Activated T-cell treated with anti-CD3 and anti-CD28 coated beads for 24 hours (primary cell): ENCODE data around the gene LARGE1.

ENCODE experiments used
- DNase-seq: peaks from one replicate; pipeline ENCODE4 v3.0.0-alpha.2; 2020; ENCODE audit warnings: low read depth

LARGE1 gene

DNA sequence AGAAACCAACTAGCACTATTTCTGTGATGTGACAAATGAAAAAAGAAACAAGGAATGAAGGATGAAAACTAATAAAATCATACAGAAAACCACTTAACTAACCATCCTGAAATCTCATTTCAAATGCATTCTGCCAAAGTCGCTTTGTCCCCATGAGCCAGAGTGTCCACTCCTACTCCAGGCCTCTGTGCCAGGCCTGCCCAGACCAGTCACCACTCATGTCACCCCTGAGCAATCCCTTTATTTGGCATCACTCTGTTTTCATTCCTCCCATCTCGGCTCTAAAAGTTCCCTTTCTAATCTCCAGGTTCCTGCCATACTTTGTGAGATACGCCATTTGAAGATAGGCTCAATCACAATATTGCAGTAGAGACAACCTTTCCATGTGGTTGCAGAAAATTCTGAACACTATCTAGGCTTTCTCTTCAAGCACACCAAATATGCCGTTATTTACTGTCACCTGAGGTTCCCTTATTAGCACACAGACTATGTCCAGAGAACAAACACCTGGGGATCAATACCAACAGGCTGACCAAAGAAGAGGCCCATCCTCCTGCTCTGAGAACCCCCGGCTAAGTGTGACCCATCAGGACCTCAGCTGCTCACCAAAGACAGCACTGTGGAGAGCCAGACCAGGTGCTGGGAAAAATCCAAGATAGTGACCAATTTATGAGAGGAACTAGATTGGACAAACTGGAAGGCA, 202.4 kb downstream of the LARGE1 start:
- no peak for DNase-seq

DNA sequence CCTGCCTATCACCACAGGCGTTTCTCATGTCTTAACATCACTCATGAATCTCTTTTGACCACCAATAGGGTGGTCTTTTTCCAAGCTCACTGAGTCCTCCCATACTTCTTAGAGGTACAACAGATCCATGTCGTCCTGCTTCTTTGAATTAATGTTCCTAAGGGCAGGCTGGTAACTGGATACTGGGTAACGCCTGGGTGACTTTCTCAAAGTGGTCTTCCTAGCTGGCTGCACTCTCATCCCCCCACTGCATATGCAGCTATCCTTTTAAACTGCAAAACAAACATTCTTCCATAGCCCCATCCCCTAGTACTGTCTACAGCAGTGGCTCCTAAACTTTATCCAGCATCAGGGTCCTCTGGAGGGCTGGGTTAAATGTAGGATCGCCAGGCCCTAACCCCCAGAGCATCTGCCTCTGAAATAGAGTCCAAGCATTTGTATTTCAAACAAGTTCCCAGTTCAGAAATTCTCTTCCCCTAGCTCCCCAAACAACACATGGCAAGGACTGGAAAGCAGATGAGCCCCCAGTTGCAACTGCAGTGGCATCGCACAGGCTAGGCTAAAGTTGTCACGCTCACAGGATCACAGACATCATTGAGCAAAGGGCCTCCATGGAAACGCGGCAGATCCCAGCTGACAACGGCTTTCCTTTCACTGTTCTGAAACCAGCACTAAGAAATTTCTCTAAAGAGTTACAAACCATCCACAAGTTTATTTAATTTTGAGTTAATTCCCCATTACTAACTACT, 204.9 kb downstream of the LARGE1 start:
- no peak for DNase-seq

DNA sequence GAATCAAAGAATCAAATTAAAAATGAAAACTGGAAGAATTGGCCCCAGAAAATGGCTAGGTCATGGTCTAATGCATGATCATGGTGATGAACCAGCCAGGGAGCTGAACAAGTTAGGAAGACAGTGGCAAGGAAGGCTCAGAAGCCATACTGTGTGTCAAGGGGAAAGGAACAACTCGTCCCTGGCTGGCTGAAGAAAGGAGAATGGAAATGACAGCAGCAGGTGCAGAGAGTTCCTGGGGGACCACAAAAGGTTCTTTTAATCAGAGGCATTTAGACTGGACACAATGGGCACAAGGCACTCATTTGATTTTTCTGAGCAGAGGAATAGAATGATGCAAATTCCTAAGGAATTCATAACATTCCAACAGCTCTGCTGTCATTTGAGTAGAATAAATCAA, 209.9 kb downstream of the LARGE1 start:
- DNase-seq = no peak

DNA sequence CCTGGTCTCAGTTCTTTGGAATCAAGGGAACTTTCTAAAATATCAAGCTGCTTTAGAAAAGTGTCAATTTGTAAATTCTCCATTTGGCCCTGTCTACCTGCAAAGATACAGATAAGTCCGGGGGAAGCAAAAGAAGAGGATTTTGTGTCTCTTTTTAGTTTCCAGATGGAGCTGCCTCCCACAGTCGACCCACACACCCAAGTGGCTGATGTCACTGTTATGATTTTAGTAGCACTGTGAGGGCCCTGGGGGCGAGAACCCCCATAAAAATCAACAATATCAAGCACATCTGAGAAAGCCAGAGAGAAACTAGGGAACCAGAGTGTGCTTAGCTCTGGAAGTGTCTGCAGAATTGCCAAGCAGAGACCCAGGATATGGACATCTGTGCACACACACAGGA, 212.7 kb downstream of the LARGE1 start:
- no peak for DNase-seq

DNA sequence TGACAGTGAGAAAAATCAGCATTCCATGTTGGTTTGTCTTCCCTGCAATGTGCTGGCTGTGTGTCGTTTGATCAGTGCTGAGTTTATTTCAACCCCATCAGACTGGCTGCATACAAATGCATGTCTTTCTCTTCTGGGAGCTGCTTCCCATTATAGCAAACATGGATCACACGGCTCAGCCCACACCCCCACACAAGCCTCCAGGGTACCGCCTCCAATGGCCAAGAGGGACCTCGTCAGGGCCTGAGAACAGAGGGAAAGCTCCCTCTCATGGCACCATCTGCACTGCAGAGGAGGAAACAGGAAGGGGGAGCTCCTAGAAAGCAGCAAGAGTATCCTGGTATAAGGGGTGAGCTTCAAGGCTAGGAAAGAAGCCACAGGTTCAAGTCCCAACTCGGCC, 214.2 kb downstream of the LARGE1 start:
- DNase-seq = no peak

DNA sequence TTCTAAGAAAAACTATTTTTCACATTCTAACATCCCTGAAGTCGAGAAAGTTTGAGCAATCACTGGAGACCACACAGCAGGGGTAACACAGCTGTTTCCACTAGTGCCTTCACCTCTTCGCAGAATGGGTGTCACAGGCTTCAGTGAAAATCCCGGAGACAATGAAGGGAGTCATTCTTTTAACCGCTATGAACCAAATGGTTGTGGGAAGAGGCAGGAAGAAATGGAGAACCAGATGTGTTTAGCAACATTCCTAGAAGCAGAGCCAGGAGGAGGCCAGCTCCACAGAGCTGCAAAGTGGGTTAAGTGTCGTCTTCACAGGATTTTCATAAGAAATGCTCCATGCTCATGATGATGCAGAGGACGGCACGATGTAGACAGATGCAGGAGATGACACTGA, 221.1 kb downstream of the LARGE1 start:
- no peak for DNase-seq

DNA sequence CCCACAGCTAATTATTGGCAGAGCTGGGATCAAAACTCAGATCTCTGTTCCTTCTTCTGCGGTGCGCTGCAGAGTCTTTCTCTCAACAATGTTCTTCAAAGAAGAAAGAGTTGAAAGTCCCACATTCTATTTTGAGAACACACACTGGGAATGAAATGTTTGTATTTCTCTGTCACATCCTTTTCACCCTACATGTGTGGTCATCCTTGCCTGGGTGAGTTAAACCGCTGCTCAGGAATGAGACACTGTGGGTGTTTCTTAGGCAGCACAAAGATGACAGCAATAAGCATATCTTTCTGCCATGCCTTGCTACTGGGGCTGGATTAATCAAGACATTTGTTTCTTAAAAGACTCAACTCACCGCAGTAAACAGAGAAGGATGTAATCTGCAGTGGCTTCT, 222.6 kb downstream of the LARGE1 start:
- DNase-seq = no peak

DNA sequence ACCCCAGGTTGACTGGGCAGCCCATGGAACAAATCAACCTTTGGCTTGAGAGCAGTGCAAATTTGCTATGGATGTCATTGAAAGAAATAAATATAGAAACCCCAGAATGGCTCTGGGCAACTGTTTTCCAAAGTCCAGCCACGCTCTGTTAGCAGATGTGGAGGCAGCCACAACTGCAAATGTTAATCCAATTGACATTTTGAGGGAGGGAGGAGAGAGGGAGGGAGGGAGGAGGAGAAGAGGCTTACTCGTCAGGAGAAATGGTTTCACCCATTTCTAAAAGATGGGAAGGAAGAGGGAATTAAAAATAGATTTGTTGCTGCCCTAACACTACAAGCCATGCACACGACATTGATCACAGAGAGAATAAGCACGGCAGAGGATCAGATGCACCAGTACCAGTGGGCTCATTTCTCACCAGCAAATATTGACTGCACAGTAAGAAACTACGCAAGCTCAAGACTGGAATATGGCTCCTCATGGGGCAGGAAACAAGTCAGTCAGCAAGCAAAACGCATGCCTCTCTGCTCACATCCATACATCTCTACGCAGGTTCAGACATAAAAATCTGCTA, 229.1 kb downstream of the LARGE1 start:
- DNase-seq = no peak

DNA sequence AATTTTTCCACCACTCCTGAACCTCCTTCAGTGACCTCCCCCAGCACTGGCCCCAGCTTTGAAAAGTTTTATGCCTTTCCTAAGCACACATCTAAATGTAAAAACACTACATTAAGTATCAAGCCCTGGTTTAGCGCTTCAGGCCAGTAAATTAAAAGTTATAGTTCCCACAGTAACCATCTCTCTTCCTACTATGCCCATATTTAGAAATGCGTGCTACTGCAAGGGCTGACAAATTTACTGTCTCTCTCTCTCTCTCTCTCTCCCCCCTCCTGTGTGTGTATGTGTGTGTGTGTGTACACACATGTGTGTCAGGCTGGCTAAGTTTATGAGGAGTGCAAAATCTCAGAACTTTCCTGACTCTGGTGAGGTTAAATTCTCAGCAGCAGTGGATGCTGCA, 231.4 kb downstream of the LARGE1 start:
- DNase-seq = no peak

DNA sequence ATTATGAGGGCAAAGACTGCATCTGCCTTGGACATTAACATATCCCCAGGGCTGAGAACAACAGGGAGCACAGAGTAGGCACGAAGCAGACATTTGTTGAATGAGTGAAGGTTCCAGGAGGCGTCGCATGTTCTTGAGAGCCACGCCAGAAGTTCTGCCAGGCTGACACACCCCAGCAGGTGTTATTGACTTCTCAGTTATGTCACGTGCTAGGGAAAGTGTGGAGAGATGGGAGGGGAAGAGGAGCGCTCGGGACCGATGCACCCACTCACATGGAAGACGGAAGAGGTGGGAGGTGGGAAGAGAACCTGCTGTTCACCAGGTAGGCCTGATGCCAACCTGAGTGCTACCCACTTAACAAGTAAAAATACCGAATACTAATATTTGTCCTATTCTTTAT, 232.8 kb downstream of the LARGE1 start:
- DNase-seq = no peak

DNA sequence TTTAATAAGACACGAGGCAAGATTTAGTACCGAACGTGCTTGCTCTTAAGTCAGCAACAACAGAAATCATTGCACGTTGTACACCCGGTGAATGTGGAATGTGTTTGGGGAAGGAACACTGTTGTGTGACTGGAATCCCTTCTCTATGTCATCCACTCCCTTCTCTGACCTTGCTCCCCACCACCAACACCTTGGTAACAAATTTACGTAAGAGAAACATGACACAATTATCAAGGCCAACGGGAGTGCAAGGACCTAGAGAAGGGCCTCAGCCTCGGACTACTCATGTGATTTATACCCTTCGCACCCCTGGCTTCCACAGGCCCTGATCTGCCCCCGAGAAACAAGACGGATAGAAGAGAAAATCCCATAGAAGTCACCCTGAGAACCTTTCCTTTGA, 236.2 kb downstream of the LARGE1 start:
- no peak for DNase-seq

DNA sequence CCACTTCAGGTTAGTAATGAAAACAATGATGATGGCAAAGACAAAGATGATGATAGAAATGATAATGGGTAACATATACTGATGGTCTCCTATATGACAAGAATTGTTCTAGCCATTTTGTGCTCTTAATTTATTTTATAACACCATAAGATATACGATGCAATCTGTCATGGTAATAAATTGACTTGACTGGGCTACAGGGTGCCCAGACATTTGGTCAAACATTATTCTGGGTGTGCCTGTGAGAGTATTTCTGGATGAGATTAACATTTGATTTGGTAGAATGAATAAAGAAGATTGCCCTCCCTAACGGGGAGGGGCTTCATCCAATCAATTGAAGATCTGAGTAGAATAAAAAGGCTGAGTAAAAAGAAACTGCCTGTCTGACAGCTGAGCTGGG, 237.3 kb downstream of the LARGE1 start:
- no peak for DNase-seq

DNA sequence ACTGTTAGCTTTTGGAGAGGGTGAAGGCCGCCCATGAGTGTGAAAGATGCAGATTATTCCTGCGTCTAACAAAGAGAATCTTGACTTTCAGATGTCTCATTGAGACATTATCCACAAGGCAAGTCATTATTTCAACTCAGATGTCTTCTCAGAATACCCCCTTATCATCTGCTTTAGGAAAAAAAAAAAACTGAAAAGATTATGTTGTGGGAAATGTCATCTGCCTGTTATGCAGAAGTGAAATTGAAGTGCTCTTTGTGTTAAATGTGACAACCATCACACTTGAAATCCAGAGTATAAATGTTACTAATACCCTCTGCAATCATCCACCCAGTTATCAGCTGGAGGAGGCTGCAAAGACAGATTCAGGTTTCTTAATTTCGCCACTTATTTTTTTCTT, 239.6 kb downstream of the LARGE1 start:
- no peak for DNase-seq

DNA sequence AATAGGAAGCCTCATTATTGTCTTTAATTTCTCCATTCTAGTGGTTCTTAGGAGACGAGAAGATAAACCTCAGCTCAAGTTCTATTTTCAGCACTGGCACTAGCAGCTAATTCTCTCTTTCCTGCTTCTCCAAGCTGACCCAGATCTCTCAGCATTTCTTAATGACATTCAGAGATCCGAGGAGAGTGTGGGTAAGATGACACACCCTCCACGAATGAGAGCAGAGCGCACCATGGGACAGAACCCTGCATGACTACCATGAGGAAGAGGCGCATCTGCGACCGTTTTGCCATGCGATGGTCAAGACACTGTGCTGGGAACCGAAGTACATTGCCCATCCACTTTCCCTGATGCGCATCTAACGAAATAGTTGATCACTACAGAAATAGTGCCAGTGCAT, 241.8 kb downstream of the LARGE1 start:
- DNase-seq = no peak

DNA sequence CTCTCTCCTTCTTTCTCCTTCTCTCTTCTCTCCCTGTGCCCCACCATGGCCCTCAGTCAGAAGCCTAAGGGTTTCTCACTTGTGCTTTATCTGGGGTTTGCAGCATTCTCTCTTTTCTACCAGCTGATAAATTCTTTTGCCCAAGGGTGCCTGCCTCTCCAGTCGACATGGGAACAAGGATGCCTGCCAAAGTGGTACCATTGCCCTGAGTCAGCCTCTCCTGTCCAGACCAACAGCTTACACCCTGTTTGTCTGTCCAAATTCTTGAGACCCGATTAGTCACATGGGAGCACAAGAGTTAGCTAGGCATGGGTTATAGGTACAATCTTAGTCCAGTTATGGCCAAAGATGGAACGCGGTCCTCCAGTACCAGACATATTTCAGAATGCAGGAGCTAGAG, 242.7 kb downstream of the LARGE1 start:
- DNase-seq = no peak

DNA sequence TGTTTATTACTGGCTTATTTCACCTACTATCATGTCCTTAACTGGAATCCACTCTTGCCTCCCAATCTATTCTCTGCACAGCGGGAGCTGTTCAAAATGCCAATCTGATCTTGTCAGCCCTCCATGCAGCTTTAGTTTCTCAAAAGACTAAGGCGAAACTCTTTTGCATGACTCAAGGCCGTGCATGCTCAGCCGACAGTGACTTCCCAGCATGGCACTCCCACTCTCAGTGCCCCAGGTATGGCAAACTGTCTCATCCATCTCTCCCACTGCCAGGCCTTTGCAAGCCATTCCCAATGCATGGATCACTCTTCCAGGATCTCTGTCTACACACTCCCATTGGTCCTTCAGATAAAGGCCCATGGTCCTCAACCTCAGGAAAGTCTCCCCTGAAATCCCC, 245.9 kb downstream of the LARGE1 start:
- DNase-seq = no peak

DNA sequence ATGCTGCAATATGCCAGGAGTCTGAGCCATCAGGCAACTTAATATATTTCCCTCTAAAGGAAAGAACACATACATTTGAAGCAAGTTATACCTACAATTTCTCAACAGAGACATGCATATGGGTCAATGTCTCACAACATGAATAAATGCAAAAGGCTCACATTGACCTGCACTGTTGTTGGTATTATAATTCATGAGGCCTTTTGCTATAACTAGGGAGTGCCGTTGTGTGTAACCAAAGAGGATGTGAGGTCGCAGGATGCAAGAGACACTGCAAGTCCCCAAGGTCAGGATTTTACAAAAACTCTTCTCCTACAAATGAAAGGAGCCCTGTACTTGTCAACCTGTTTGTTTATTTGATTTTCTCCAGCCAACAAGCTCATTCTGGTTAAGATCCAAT, 250.5 kb downstream of the LARGE1 start:
- no peak for DNase-seq

DNA sequence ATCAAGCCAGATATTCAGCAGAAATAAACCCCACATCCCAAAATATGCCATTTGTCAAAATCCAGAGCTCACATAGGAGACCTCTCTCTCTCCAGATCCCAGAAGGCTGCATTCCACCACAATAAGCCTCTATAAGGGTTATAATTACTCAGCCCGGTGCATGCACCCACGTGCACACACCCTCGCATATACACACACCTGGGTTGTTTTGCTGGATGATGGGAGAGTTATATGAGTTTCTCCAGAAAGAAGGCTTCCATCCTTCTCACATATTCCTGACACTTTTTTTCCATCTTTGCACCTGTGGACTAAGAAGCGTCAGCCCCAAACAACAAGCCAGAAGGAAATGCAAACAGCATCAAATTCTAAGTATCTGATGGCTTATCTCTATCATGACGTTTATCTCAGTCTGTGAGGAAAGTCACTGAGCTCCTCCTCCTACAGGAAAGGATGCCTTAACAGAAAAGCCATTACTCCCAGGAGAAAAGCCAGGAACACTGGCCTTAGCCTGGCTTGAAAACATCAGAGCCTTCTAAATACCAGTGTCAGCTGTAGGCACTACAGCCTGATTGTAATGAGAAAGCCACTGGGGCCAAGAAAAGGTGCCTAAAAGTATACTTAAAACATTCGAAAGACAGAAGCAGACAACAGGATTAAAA, 253.2 kb downstream of the LARGE1 start:
- no peak for DNase-seq

DNA sequence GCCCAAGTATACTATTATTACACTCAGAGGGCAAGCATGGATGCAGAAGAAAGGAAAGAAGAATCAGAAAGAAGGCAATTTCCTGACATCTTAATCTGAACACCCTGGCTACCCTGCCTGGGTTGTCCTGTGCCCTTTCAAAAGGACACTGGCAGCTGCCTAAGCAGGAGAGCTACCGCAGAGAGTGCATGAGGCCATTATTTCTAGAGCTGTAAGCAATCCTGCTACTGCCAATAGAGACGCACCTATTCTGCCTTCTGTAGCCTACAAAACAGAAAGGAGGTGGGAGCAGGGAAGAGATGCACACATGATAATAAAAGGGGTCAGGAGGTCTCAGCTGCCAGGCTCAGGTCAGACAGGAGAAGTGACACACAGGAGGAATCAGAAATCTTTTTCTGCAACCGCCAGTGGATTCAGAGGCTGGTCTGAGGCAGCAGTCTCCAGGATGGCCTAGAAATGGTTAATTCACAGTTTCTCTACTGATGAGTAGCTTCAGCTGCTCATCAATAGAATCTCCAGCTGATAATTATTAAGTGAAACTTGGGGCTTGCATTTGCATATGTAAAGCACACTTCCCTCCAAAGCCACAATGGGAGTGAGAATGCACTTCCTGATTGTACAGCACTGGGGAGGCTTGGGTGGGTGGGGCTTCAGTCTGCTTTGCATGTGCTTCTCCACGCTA, 253.9 kb downstream of the LARGE1 start:
- no peak for DNase-seq

DNA sequence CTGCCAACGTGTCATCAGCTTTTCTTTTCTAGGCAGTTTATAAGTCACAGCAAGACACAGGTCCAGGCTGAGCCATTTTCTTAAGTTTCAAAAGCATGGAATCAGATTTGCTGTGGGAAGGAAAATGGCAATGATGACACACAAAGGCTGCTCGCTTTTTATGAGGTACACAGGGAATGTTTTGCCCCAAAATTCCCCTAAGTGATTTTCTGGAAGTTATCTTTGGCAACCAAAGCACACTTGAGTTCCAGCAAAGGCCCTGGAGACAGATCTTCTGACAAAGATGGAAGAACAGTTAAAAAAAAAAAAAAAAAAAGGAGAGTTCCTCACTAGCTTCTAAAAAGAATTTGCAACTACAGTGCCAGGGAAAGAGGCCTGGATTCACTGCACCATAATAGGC, 260.8 kb downstream of the LARGE1 start:
- DNase-seq = no peak

DNA sequence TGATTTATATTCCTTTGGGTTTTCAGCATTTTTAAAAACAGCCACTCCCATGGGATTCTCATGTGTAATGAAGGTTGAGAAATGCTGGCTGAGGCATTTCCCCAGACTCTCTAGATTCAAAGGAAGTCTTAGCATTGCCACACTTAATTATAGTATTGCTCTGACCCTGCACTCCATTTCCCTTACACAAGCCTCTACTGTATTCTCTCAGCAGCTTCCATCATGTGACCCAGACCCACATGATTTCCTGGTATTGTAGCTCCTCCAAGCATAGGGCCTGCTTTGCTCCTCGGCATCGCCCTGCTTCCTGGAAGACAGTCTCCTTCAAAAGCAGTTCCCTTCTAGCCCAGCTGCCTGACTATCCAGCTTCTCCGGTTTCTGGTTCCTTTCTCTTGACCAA, 261.5 kb downstream of the LARGE1 start:
- DNase-seq = no peak

DNA sequence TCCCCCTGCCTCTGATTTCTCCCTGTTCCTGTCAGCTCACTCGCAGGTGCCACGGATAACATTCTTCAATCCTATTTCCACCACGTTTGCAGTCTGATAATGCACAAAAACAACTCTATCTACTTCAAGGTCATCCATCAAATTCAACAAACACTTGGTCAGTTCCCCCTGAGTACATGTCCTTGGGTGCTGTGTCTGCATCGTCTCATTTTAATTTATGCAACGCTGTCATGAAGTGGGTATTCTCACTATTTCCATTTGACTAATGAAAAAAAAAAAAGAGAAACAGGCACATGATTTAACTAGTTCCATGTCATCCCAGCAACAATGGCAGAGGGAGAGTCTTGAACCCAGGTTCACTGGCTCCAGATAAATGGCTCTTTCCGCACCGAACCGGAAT, 262.6 kb downstream of the LARGE1 start:
- DNase-seq = no peak
